DMS153 treated with DMSO at 0.1 percent for 48 hours (cell line): ENCODE data around the gene WNT7B.

Experiments
- DNase-seq: peaks from one replicate; lab custom pipeline; 2025; ENCODE audit not compliant: unreplicated experiment; lab: John Stamatoyannopoulos, UW

The WNT7B gene

GRCh38 chr22:45879552-45879949, 97.4 kb downstream of the WNT7B start:
- no peak for DNase-seq

- no peak for DNase-seq
These were observed 97.9 kb downstream of the WNT7B start for GRCh38 chr22:45878901-45879551.

DNA sequence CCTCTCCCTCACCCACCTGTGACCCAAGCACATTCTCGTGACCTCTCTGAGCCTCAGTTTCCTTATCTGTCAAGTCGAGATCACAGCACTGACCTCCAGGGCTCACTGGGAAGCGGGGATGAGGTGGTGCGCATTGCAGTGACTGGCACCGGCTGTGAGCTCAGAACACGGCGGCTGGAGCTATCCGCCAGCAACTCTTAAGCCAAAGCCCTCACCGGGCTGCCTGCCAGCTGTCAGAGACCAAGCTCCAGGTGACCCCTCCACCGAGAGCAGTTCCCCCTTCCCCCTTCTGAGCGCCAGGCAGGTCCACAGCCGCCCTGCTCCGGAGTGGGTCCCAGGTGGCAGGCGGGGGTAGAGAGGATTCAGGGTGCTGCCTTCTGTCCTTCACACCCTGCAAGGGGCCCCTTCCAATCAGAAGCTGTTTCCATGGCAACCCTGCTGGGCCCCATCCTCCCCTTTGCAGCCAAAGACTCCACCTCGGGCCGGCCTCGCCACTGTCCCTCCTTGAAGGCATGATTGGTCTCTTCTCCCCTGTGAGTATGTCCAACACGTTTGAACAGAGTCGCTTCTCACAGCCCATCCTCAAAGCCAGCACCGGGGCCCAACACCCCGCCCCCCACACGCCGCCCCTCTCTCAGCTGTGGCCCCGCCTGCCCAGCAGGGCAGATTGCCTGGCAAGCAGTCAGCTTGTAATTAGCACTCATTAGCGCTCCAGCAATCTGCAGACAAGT, 98.7 kb downstream of the WNT7B start:
- no peak for DNase-seq

DNA sequence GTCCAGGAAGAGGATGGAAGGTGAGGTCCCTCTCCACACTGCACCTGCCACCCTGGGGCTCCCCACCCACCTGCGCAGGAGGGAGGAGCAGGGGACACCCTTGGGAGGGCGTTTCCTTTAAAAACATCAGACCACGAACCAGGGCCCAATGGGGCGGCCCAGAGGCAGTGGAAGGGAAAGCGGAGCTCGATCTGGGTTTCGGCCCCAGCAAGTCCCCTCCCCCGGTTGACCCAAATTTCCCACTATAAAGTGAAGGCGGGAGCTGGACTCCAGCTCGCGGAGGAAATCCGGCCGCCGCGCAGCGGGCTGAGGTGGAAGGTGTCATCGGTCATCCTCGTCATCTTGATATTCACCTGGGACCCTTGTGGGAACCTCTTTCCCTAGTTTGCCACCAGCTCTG, 99.3 kb downstream of the WNT7B start:
- no peak for DNase-seq

DNA sequence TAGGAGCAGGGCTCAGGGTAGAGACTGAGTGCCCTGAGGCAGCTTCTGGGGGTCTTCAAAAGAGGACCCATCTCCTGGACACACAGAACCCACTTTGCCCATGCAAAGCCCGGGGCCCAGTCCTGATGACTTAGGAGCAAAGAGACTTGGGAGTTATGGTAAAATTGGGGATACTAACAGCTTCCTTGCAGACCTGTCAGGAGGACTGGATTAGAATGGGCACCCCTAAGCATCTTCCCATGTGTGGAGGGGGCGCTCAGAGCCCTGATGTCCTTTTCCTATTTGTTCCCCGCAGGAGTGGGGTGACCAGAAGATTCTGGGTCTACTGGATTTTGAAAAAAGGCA, 100.0 kb downstream of the WNT7B start:
- no peak for DNase-seq

- DNase-seq = no peak
These were observed 100.6 kb downstream of the WNT7B start for GRCh38 chr22:45876136-45877035.

DNA sequence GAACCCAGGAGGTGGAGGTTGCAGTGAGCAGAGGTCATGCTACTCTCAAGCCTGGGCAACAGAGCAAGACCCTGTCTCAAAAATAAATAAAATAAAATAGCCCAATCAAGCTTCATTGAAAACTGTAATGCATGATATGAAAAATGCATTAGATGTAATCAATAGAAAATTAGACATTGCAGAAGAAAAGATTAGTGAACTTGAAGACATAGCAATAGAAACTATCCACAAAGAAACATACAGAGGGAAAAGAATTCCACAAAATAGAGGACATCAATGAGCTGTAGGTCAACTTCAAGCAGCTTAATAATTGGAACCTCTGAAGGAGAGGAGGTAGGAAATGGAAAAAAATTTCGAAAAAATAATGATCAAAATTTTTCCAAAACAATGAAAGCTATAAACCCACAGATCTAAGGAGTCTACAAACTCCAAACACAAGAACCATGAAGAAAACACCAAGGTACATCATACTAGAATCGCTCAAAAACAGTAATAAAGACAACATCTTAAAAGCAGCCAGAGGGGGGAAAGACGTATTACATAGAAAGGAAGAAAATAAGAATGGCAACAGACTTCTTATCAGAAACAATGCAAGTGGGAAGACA, 104.2 kb downstream of the WNT7B start:
- no peak for DNase-seq

DNA sequence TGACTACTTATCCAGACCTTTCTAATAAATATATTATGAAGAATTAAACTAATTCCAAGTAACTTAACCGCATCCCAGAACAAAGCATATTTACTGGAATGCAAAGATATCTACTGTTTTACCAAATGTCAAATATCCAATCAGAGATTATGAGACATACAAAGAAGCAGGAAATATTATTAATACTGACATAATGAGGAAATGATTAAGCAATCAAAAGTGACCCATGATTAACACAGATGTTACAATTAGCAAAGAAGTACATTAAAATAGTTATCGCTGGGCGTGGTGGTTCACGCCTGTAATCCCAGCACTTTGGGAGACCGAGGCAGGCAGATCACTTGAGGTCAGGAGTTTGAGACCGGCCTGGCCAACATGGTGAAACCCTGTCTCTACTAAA, 105.2 kb downstream of the WNT7B start:
- DNase-seq = no peak
